Esophagus muscularis mucosa (tissue), 4 donors: ENCODE measurements around the gene SLIT1. TPM values are rescaled to one million over a fixed set of nuclear protein-coding genes. Genes with fewer than 3 reads are reported as not detected.

ENCODE experiments used
- DNase-seq: peaks from one replicate; pipeline ENCODE4 v3.0.0-alpha.2; 2017; ENCODE audit errors: extremely low spot score
- H3K27ac ChIP-seq, 4 donors: fragments of 200-600 bp; sonication (generic); replicated peaks in 1 of 4; 1 replicate in 3 of 4; 2 replicates in 1 of 4; pipeline ENCODE4 v1.5.1; 2016 to 2019; ENCODE audit warnings: mild to moderate bottlenecking in 1 of 4
- H3K27me3 ChIP-seq, 4 donors: fragments of 200-600 bp; sonication (generic); one replicate each; pipeline versions ENCODE4 v1.5.1 to v1.6.0; 2016 to 2019
- H3K36me3 ChIP-seq, 4 donors: fragments of 200-600 bp; sonication (generic); one replicate each; pipeline ENCODE4 v1.5.1; 2016 to 2019
- H3K4me1 ChIP-seq, 4 donors: fragments of 200-600 bp; sonication (generic); one replicate each; pipeline ENCODE4 v1.5.1; 2016 to 2019
- H3K4me3 ChIP-seq, 4 donors: fragments of 200-600 bp; sonication (generic); 1 replicate in 2 of 4; 2 replicates in 2 of 4; pipeline ENCODE4 v1.5.1; 2016 to 2019; ENCODE audit warnings: mild to moderate bottlenecking in 4 of 4, moderate library complexity in 1 of 4
- H3K9me3 ChIP-seq, 4 donors: fragments of 200-600 bp; sonication (generic); 1 replicate in 3 of 4; 2 replicates in 1 of 4; pipeline ENCODE4 v1.5.1; 2016 to 2019
- EP300 ChIP-seq: sonication (generic); formaldehyde crosslinking; IDR thresholded peaks from one replicate; pipeline ENCODE4 v1.6.1; 2017; ENCODE audit warnings: antibody characterized with exemption
- POLR2A ChIP-seq: fragments of 450-650 bp; IDR thresholded peaks from one replicate; pipeline ENCODE4 v1.6.1; 2017; ENCODE audit warnings: antibody characterized with exemption, moderate library complexity, mild to moderate bottlenecking, low read depth
- POLR2AphosphoS5 ChIP-seq, 2 donors: sonication (generic); formaldehyde crosslinking; IDR thresholded peaks; one replicate each; pipeline ENCODE4 v1.6.1; 2017; ENCODE audit warnings: antibody characterized with exemption in 2 of 2
- WGBS: methylation state at CpG from one replicate; pipeline ENCODE4 v1.1.5; 2018; 5-methylcytosine and 5-hydroxymethylcytosine counted together
- intact Hi-C: fragments of 100-400 bp; cut with DNase I; formaldehyde crosslinking; loops from one replicate; pipeline ENCODE4 v1.15.1; 2023
- total RNA-seq, 4 donors: library from RNA; depleted of rRNA; stranded (reverse); fragments of >200 nt; gene quantifications; one replicate each; pipeline versions ENCODE4 v1.1.0 to v1.2.1, GENCODE V29; 2016
- TF ChIP-seq, protein P1 (sequence below), 3 experiments: fragments of 200-600 bp in 2 of 3; fragments of 450-650 bp in 1 of 3; sonication (generic) in 2 of 3; IDR thresholded peaks; one replicate each; pipeline ENCODE4 v1.5.1; 2017 to 2019; ENCODE audit warnings: antibody characterized with exemption in 3 of 3, mild to moderate bottlenecking in 2 of 3, moderate library complexity in 1 of 3

The SLIT1 gene
- total RNA-seq, 4 donors from 2014 or later, result 0.13 to 0.42 (median 0.31) TPM

DNA sequence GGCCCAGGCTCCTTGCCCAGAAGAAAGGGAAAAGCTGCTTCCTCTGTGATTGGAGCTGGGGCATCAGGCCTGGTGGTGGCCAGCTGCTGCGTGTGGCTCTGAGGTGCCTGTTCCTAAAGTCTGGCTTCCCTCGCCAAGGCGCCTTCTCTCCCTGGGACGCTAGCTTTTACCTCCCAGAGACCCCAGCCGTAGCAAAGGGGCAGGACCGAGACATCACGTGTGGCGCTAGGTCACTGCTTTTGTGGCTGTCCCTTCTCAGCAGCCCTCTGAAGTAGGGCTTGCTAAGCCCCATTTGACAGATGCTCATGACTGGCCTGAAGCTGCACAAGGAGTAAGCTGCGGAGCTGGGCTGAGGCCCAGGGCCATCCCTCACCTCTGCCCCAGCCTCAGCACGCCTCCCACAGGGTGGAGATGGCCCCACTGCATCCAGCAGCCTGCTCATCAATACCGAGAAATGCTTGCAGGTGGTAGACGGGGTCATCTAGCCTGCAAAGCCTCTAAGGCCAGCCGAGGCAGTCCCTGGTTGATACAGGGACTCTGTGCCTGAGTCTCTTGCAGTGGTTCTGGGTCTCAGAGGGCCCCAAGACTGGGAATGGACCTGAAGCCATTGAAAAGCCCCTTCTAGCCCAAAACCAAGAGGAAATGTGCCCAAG is 182.5 kb downstream of the SLIT1 start:
- no peak overlapping the region for H3K27ac ChIP-seq
- no peak for TF ChIP-seq EP300
- no peak for TF ChIP-seq POLR2A
- TF ChIP-seq POLR2AphosphoS5 (IDR thresholded peaks at IDR 0.05), result no peak
- TF ChIP-seq, protein P1, sequence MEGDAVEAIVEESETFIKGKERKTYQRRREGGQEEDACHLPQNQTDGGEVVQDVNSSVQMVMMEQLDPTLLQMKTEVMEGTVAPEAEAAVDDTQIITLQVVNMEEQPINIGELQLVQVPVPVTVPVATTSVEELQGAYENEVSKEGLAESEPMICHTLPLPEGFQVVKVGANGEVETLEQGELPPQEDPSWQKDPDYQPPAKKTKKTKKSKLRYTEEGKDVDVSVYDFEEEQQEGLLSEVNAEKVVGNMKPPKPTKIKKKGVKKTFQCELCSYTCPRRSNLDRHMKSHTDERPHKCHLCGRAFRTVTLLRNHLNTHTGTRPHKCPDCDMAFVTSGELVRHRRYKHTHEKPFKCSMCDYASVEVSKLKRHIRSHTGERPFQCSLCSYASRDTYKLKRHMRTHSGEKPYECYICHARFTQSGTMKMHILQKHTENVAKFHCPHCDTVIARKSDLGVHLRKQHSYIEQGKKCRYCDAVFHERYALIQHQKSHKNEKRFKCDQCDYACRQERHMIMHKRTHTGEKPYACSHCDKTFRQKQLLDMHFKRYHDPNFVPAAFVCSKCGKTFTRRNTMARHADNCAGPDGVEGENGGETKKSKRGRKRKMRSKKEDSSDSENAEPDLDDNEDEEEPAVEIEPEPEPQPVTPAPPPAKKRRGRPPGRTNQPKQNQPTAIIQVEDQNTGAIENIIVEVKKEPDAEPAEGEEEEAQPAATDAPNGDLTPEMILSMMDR (IDR thresholded peaks at IDR 0.05), result no peak
- no peaks in the 10 kb centered on the region for H3K36me3 ChIP-seq
- H3K27me3 ChIP-seq, result no peaks in the 10 kb centered on the region
- no peak overlapping the region for H3K4me3 ChIP-seq
- 95% methylated on average over 11 of the region's 13 CpGs for WGBS
- intact Hi-C loops, result no loop called here
- peaks cover 0 to 18% (median 16%) of the 10 kb centered on the region in 4 donors for H3K9me3 ChIP-seq
- DNase-seq, result no peak
- no peaks in the 10 kb centered on the region for H3K4me1 ChIP-seq

DNA sequence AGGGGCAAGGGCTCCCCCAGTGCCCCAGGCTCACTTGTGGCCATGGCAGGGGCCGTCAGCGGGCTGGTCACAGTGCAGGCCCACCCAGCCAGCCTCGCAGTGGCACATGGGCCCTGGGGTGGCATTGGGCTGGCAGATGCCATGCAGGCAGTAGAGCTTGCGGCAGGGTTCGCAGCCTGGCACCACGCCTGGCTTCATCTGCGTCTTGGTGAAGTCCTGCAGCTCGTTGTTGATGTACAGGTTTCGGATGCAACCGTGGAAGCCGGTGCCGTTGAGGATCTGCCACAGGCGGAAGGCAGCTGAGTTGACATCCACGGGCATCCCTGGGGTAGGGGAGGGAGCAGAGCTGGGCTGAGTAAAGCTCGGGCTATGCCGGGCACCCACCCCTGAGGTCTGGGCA is 183.1 kb downstream of the SLIT1 start:
- Histone ChIP-seq H3K36me3 (no peaks in the 10 kb centered on the region), H3K4me3 (no peak overlapping the region), H3K27me3 (no peaks in the 10 kb centered on the region), H3K4me1 (no peaks in the 10 kb centered on the region), H3K9me3 (peaks cover 0 to 13% (median 10%) of the 10 kb centered on the region in 4 donors), H3K27ac (no peak overlapping the region)
- TF ChIP-seq, protein P1 (IDR thresholded peaks at IDR 0.05), result no peak
- intact Hi-C loops, result no loop called here
- 95% methylated on average over 14 of the region's 16 CpGs for WGBS
- DNase-seq, result no peak

DNA sequence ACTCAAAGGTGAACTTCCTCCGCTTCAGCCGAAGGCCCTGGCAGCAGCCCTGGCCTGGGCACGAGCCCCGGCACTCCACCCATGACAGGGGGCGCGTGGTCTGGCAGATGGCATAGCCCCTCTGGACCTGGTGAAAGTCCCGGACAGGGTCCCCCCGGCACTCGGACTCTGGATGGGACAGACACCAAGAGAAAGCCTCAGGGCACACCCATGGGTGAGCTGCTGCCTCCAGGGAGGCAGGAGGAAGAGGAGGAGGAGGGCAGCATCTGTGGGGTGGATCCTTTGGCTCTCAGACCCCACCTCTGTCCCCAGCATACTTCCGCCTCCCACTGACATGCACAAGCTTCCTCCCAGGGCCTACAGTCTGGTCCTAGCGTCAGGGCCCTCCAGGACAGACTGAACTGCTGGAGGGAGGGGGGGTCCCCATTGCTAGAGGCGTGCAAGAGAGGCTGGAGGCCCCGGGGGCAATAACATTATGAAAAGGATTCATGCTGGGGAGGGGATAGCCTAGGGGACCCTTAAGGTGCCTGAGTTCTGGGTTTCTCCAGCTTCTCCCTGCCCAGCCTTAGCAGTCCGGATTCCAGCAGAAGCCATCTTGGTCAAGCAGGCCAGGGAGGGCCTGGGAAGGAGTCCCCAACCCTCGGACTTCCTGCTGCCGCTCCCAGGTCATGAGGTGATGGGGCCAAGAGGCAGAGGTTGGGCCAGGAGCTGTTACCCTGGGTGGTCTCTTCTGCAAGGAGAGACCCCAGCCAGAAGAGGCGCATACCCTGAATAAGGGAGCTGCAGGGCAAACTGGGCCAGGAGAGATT is 184.4 kb downstream of the SLIT1 start:
- H3K36me3 ChIP-seq, result no peaks in the 10 kb centered on the region
- no peaks in the 10 kb centered on the region for H3K9me3 ChIP-seq
- no peak for DNase-seq
- H3K27ac ChIP-seq, result no peak overlapping the region
- WGBS, result 91% methylated on average over 15 of the region's 17 CpGs
- intact Hi-C loops, result no loop called here
- TF ChIP-seq POLR2AphosphoS5 (IDR thresholded peaks at IDR 0.05) (no peak), EP300 (no peak), POLR2A (no peak)
- TF ChIP-seq, protein P1 (IDR thresholded peaks at IDR 0.05), result no peak
- H3K4me3 ChIP-seq, result no peak overlapping the region
- no peaks in the 10 kb centered on the region for H3K27me3 ChIP-seq
- no peaks in the 10 kb centered on the region for H3K4me1 ChIP-seq

DNA sequence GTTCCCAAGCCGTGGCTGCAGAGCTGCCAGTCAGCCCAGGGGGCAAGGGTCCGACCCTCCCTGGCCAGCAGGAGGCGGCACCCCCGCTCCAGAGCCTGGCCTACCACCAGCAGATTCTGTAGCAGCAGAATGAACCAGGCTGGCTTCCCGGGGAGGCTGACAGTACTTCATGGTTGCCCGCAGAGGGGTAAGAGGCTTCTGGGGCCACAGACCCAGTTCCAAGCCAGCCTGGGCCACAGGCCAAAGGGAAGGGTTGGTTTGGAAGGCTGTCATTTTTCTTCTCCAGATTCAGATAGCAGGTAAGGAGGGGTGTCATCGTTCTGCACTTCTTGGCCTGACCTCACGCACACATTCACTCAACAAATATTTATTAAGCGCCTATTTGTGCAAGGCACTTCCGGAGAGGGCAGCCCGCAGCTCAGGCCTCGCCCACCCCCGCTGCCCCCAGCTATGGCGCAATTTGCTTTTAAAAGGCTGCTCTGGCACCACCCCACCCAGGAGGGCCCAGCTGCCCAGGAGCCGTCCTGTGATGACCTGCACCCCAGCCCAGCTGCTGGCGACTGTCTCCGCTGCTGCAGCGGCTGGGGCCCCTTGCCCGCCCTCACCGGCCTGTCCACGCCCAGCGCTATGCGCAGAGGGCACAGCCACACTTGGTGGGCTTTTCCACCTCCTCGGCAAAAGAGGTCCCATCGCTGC is 185.1 kb downstream of the SLIT1 start:
- H3K9me3 ChIP-seq, result no peaks in the 10 kb centered on the region
- no peak overlapping the region for H3K27ac ChIP-seq
- no peak for DNase-seq
- H3K36me3 ChIP-seq, result no peaks in the 10 kb centered on the region
- TF ChIP-seq, protein P1 (IDR thresholded peaks at IDR 0.05), result no peak
- TF ChIP-seq POLR2A (no peak), POLR2AphosphoS5 (IDR thresholded peaks at IDR 0.05) (no peak), EP300 (no peak)
- H3K4me1 ChIP-seq, result peaks cover 0 to 3% (median 0%) of the 10 kb centered on the region in 4 donors
- 92% methylated on average over 16 of the region's 25 CpGs for WGBS
- intact Hi-C loops, result no loop called here
- no peaks in the 10 kb centered on the region for H3K27me3 ChIP-seq
- no peak overlapping the region for H3K4me3 ChIP-seq
